CD4-positive, alpha-beta T cell treated with Interleukin-15 for 4 hours (primary cell): ENCODE measurements around the gene FOXA1.

Source experiments
- DNase-seq: peaks from one replicate; pipeline ENCODE4 v3.0.0-alpha.2; 2020; ENCODE audit warnings: low spot score

The FOXA1 gene

DNA sequence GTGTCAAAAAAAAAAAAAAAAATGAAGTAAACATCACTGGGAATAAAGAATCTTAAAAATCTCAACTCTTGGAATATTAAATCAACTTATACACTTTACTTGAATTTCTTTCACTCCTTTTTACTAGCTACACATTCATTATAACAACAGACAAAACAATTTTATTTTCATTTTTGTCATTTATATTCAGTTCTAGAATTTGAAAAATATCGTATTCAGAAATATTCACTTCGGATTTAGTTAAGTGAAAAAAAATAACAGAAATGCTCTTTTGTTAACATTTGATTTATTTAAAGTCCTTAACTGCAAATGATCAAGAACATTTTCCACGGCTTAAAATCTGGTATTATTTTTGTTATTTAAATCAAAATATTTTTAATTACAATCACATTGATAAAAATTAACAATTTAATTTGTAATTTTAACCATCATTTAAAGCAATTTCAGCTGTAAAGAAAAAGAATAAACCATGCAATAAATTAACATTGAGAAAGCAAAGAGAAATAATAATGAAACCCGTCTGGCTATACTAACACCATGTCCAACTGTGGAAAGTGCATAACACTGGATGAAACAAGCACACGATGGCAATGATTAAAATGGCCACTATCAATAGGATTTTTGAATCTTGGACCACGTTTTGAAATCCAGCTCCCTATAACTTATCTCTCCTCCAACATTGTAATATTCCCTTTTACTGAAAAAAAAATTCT is 5.2 kb downstream of the FOXA1 start:
- DNase-seq, result no peak

DNA sequence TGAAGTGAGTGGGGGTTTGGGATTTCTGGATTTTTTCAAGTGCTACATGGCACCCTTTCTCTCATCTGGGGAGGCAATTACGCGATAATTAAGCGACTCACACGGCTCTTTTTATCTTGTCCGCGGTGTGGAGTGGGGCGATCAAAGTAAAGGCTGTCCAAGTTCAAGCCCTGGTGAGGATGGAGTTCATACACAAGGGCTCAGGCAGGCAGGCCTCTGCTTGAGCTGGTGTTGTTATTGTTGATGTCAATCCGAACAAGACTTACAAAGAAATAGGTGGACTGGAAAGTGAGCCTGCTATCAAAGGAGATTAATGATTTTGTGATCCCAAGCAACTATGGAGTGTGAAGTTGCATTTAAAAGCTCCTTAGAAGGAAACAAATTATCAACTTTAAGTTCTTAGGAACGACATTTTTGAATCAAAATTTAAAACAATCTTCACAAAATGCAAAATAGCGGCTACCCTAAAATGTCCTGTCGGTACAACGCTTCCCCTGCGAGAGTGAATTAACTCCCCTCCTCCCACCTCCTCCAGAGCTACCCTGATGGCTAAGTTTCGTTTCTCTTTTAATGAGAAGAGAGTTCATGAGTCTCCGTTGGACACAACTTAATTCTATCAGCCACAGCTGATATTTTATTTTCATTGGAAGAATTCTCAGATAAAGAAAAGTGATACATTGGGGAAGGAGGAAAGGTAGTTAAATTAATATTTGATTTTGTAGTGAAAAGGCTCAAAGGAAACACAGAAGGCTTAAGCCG is 5.9 kb downstream of the FOXA1 start:
- no peak for DNase-seq

- no peak for DNase-seq
Measured at GRCh38 chr14:37588667-37588955, 6.4 kb downstream of the FOXA1 start.

DNA sequence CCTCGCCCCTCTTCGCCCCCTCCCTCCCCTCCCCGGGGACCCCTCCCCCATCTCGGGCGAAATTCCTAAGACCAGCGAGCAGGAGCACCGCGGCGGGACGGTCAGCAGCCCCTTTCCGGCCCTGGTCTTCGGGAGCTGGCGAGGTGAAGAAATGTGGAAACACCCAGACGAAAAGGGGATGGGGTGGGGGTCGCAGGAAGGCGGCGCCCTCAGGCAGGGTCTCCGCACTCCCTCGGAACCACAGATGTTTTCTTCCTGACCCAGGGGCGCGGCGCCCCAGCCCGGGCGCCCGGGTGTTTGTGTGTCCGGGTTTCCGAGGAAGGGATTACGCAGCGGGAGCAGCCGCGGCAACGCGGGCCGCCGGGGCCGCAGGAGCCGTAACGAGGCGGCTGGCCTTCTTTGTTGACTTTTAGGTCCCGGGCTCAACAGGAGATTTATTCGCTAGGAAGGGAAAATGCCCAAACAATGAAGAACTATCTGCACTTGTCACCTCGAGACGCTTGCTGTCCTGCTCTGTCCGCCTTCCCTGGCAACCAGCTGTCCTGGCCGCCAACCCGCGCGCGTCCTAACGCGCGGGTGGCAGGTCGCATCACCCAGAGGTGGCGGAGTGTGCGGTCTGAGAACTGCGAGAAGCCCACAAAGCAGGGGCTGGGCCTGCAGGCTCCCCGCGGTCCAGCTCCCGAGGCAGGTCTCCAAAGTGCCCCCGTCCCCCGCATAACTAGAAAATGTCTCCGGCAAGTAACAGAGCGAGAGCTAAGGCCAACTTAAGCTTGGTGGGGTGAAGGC is 7.0 kb downstream of the FOXA1 start:
- DNase-seq, result no peak

DNA sequence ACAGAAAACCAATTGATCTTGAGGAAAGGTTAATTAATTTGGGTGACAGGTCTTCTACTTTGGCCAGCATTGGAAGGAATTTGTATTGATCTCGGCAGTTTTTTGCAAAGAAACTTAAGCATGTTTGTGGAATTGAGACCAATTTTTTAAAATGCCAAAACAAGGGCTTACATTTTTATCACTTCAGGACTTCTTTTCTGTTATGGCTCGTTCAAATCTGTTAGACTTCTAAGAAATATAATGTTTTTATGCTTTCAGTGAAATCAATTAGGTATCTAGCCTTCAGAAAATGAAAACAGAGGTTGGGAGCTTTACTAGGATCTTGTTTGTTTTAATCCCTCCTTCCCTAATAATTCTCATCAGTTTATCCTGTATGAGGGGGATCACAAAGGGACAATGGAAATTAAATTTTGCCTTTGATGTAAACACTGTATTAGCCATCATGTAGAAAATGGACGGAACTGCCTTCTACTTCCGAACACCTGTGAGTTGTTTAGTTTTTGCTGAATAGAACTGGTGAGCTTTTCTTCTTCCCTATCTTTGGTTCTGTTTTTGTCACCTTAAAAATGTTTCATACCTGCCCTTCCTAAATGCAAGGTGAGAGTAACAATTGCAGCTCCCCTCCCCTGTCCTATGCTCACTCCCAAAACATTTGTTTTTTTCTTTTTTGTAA is 7.8 kb downstream of the FOXA1 start:
- DNase-seq, result no peak

DNA sequence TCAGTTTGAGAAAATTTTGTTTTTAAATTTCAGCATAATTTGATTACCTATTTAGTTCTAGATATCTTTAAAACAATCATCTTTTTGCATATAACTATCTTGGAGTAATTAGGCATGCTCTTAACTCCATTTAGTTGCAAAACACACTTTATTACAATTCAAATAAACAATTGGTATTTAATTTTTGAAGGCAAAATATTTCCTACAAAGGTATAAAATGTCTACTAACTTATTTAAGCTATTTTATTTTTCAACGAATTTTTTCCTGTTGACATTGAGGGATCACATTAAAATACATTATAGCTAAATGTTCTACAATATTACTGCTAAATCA is 8.3 kb downstream of the FOXA1 start:
- DNase-seq, result no peak

GRCh38 chr14:37585971-37586796 is 8.9 kb downstream of the FOXA1 start:
- DNase-seq, result no peak

- DNase-seq, result no peak
Measured at GRCh38 chr14:37585101-37585511, 9.9 kb downstream of the FOXA1 start.

DNA sequence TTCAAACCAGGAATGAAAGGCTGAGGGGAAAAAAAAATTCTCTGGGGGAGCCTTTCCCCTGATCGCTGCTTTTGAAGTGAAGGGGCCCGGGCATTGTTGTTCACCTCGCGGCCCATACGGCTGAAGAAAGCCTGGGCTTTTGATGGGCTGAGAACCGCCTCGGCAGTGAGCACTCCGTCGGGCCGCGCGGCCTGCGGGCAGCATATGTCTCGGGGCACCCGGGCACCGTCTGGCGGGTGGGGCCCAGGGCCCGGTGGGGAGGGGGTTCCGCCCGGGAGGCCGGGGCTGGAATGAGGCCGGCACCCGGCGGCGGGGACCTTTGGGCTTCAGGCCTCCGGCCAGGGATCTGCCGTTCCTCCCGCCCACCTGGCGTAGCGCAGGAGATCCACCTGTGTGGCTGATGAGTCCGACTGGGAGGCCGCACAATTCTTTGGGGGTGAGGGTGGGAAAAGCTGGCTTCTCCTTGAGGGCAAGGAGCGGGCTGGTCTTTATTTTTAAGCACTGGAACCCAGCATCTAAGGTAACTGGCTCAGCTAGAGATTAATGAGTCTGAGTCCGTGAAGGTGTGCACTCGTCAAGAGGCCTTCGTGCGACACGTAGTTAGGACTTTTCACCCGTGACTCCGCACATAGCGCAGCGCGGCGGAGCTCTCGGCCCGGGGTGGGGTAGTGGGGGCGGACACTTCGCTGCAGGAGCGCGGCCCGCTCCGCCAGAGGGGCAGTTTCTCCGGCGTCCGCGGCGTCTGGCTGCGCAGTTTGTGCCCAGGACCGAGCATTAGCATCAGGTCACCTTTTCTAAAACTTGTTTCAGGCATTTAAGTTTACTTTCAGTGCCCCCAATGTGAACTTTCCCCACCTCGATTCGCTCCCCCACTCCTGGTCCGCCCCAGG is 10.6 kb downstream of the FOXA1 start:
- no peak for DNase-seq

DNA sequence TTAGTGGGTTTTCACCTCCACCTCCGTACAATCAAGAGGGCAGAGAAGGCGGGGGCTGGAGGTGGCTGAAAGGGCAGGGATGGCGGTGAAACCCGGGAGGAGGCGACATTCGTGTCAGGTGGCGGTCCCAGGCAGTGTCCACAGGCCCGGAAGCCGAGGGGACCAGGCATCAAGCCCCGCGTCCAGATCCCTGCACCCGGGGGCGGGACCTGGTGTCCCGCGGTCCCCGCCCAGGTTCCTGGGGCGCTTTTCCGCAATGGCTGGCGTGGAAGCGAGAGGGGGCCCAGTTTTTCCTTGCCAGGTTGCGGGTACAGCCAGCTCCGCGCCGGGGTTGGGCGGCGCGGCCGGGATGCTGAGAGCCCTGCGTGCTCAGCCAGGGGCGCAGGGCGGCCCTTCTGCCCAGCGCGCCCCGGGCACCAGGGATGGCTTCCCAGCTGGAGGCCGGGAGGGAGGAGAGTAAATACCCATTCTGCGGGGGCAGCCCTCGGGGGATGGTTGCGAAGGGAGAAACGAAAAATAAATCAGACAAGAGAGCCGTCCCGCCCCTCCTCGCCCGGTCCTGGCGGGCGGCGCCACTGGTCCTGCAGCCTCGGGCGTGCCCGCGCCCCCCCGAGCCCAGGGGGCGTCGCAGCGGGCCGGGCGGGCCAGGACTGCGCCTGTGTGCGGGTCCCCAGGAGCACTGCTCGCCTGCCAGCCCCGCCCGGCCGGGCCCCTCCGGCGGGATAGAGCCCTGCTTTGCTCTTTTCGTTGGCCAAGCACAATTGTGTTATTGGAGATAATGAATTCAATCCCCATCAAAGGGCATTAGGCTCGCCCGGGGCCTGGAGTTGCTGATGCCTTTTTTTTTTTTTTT is 11.5 kb downstream of the FOXA1 start:
- no peak for DNase-seq

DNA sequence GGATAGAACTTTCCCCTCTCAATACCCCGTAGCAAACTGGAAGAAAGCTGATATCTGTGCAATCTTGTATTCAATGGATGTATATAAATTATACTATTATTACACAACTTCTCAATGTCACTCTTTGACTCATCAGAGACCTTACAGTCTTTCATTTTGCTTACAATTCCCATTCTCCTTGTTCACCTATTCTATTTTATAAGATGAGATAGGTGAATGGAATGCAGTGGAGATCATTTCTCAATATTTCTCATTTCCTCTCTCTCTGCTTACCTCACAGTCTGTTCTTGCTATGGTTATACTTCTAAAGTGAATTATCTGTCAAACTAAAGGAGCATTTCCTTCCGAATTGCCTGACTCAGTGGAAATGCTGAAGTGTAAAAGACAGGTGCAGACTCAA is 14.9 kb downstream of the FOXA1 start:
- no peak for DNase-seq

DNA sequence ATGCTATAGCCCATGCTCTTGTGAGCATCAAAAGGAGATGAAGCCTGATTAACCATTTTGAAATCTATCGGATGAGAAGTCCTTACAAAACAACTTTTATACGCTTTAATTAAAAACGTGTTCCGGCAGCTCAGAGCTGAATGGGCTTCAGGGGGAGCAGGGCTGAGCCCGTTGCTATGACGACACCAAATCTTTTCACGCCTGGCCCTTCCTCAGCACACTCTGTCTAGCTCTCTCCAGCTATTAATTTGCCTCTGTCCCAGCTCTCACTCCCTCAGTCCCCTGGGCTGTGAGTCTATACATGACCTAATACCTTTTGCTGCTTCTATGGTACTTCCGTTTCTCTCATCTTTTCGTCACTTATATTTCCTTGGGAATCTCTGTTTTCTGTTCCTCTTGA is 15.8 kb downstream of the FOXA1 start:
- DNase-seq, result no peak

GRCh38 chr14:37573356-37573755 is 21.7 kb downstream of the FOXA1 start:
- DNase-seq, result no peak

- no peak for DNase-seq
Measured at GRCh38 chr14:37571391-37571790, 23.7 kb downstream of the FOXA1 start.

- DNase-seq, result no peak
Measured at GRCh38 chr14:37569729-37570128, 25.3 kb downstream of the FOXA1 start.

- no peak for DNase-seq
Measured at GRCh38 chr14:37566811-37567371, 28.2 kb downstream of the FOXA1 start.

- no peak for DNase-seq
Measured at GRCh38 chr14:37565550-37565949, 29.5 kb downstream of the FOXA1 start.

- DNase-seq, result no peak
Measured at GRCh38 chr14:37563189-37563588, 31.9 kb downstream of the FOXA1 start.

DNA sequence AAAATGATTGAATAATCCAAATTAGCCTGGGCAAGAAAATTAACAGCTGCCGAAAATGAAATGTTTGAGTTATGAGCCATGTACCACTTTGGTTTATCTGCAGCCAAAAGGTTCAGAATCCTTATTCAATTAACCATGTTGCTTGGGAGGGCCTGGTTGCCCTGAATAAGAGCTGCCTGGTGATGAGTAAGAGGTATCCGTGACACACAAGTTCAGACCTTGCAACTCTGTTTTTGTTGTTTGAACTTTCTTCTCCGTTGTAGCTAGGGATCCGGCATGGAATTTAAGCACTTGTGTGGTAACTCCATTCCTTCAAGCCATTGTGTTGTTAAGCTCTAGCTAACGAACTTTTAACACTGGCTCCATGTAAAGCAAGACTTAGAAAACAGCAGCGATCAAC is 35.7 kb downstream of the FOXA1 start:
- DNase-seq, result no peak

DNA sequence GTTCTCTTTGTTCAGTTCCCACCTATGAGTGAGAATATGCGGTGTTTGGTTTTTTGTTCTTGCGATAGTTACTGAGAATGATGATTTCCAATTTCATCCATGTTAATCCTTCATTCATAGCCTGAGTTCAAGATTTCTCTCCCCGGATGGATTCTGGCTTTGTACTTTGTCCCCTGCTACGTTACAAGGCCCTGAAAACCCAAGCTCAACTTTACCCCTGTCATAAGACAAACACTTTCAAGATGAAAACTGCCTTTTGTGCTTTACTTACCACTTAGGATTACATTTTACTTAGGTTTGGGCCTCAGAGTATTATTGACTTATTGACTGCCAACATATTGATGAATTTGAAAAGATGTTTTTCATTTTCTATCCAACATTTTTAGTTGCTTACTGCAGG is 36.3 kb downstream of the FOXA1 start:
- no peak for DNase-seq
